ENCODE data around the gene CHST11.

Gene CHST11

GRCh38 chr12:104665296-104665695 is 208.5 kb downstream of the CHST11 start:
- no peaks in the 10 kb centered on the region for H3K9me3 ChIP-seq (ENCODE audit: control insufficient read depth, insufficient read depth, low read depth, low read length)
- no peak overlapping the region for H3K27ac ChIP-seq (ENCODE audit: extremely low read depth, low read depth, low read length)
- POLR2A ChIA-PET: no interaction called here
- TF ChIP-seq ZEB2 (tag by site-specific recombination; IDR thresholded peaks at IDR 0.05) (no peak), ZNF366 (tag by site-specific recombination; conservative IDR thresholded peaks at IDR 0.05) (no peak), ZNF311 (tag by site-specific recombination; IDR thresholded peaks at IDR 0.05; ENCODE audit: borderline replicate concordance) (no peak), ZNF701 (tag by site-specific recombination; IDR thresholded peaks at IDR 0.05) (no peak), ZNF626 (tag by site-specific recombination; IDR thresholded peaks at IDR 0.05) (no peak), ZNF2 (tag by site-specific recombination; IDR thresholded peaks at IDR 0.05) (no peak), ZNF777 (tag by site-specific recombination; IDR thresholded peaks at IDR 0.05; ENCODE audit: borderline replicate concordance) (no peak), ZNF175 (tag by site-specific recombination; IDR thresholded peaks at IDR 0.05) (no peak), ZNF19 (tag by site-specific recombination; IDR thresholded peaks at IDR 0.05; ENCODE audit: low read depth) (no peak), TRIM28 (IDR thresholded peaks at IDR 0.05; ENCODE audit: borderline replicate concordance, low read length) (no peak), GLI4 (tag by site-specific recombination; IDR thresholded peaks at IDR 0.05) (no peak), ZNF155 (tag by site-specific recombination; IDR thresholded peaks at IDR 0.05) (no peak)
- peaks cover 9% of the 10 kb centered on the region for H3K4me1 ChIP-seq (ENCODE audit: control insufficient read depth, insufficient read depth, low read length)
- no peak overlapping the region for H3K4me3 ChIP-seq (ENCODE audit: low read depth, low read length)
- CTCF ChIA-PET: no interaction called here
- no peaks in the 10 kb centered on the region for H3K36me3 ChIP-seq (ENCODE audit: control insufficient read depth in 2 of 2, insufficient read depth in 1 of 2, low read length in 2 of 2)

- ChIA-PET POLR2A (no interaction called here), CTCF (interaction anchor here (0.6 to 0.9 kb wide), 2 partner anchors 13 to 465 kb away, joined by 3 read pairs; no protein-coding TSS in a partner anchor)
- no peak overlapping the region for H3K4me3 ChIP-seq (ENCODE audit: low read depth, low read length)
- H3K9me3 ChIP-seq (ENCODE audit: control insufficient read depth, insufficient read depth, low read depth, low read length): no peaks in the 10 kb centered on the region
- H3K36me3 ChIP-seq (ENCODE audit: control insufficient read depth in 2 of 2, insufficient read depth in 1 of 2, low read length in 2 of 2): no peaks in the 10 kb centered on the region
- TF ChIP-seq, protein P1, sequence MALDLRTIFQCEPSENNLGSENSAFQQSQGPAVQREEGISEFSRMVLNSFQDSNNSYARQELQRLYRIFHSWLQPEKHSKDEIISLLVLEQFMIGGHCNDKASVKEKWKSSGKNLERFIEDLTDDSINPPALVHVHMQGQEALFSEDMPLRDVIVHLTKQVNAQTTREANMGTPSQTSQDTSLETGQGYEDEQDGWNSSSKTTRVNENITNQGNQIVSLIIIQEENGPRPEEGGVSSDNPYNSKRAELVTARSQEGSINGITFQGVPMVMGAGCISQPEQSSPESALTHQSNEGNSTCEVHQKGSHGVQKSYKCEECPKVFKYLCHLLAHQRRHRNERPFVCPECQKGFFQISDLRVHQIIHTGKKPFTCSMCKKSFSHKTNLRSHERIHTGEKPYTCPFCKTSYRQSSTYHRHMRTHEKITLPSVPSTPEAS (tag by site-specific recombination; IDR thresholded peaks at IDR 0.05): no peak
- TF ChIP-seq ZNF18 (tag by site-specific recombination; IDR thresholded peaks at IDR 0.05) (no peak), ZNF175 (tag by site-specific recombination; IDR thresholded peaks at IDR 0.05) (no peak)
- H3K27ac ChIP-seq (ENCODE audit: extremely low read depth, low read depth, low read length): no peak overlapping the region
- H3K4me1 ChIP-seq (ENCODE audit: control insufficient read depth, insufficient read depth, low read length): peaks cover 21% of the 10 kb centered on the region
Measured at GRCh38 chr12:104667139-104667538, 210.4 kb downstream of the CHST11 start.

GRCh38 chr12:104668274-104668718 is 211.5 kb downstream of the CHST11 start:
- H3K4me3 ChIP-seq (ENCODE audit: low read depth, low read length): no peak overlapping the region
- ChIA-PET POLR2A (no interaction called here), CTCF (interaction anchor here (0.6 kb wide), 1 partner anchor 610 kb away, joined by 5 read pairs; no protein-coding TSS in a partner anchor)
- TF ChIP-seq ZNF776 (tag by site-specific recombination; IDR thresholded peaks at IDR 0.05; ENCODE audit: borderline replicate concordance): no peak
- TF ChIP-seq ZNF394 (tag by site-specific recombination; IDR thresholded peaks at IDR 0.05; ENCODE audit: borderline replicate concordance): peak; percentile 68
- TF ChIP-seq ZNF416 (tag by site-specific recombination; IDR thresholded peaks at IDR 0.05): no peak
- peak; percentile 62 for TF ChIP-seq GLIS1 (tag by site-specific recombination; IDR thresholded peaks at IDR 0.05)
- TF ChIP-seq ZNF37A (tag by site-specific recombination; IDR thresholded peaks at IDR 0.05): no peak
- no peak for TF ChIP-seq ZNF558 (tag by site-specific recombination; IDR thresholded peaks at IDR 0.05)
- TF ChIP-seq, protein P1 (tag by site-specific recombination; IDR thresholded peaks at IDR 0.05): no peak
- no peak for TF ChIP-seq ZNF26 (tag by site-specific recombination; IDR thresholded peaks at IDR 0.05)
- no peak for TF ChIP-seq ZBTB10 (tag by site-specific recombination; IDR thresholded peaks at IDR 0.05)
- TF ChIP-seq ZNF514 (tag by site-specific recombination; IDR thresholded peaks at IDR 0.05): no peak
- peak; percentile 47; the same call in 1 of the 2 replicates for TF ChIP-seq ZBTB20 (tag by site-specific recombination; IDR thresholded peaks at IDR 0.05)
- peak; percentile 50 for TF ChIP-seq ZXDB (tag by site-specific recombination; IDR thresholded peaks at IDR 0.05)

More at GRCh38 chr12:104668274-104668718, 211.5 kb downstream of the CHST11 start:
- Histone ChIP-seq H3K27ac (ENCODE audit: extremely low read depth, low read depth, low read length) (no peak overlapping the region), H3K9me3 (ENCODE audit: control insufficient read depth, insufficient read depth, low read depth, low read length) (no peaks in the 10 kb centered on the region), H3K36me3 (ENCODE audit: control insufficient read depth in 2 of 2, insufficient read depth in 1 of 2, low read length in 2 of 2) (no peaks in the 10 kb centered on the region), H3K4me1 (ENCODE audit: control insufficient read depth, insufficient read depth, low read length) (peaks cover 21% of the 10 kb centered on the region)

Measured in HEK293 (cell line).